ENCODE results near the gene PUM1.

PUM1 gene

DNA sequence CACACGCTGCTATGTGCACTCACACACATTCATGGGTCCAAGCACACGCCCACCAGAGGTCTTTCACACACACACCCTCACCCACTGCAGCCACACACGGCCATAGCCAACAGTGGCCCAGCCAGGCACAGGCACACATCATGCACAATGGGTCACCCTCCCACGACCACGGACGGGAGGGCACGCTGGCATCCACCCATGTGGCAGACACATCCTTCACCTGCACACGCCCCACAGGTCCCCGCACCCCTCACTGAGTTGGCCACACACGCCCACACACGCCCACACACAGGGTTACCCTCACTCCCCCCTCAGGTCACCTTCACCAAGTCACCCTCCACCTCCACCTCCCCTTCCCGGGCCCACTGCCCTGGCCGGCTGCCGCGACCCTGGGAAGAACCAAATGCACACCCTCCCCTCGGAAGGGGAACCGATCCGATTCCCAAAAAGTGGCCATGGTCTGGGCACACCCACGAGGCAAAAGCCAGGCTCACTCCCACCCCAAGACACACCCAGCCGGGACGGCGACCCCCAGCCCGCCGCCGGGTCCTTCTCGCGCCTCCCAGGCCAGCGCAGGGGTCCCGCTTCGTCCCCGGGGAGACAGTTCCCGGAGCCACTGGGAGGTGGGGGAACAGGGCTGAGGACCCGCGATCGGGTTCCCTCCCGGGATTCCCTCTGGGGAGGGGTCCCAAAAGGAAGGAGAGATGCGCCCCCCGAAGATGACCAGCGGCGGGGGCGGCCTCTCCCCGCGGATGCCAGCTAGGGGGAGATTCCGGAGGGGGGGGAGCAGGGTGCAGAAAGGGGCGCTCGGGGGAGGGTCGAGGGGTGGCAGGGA, 157.8 kb downstream of the PUM1 start:
- peak overlapping the region; percentile 60 for H3K4me3 ChIP-seq (replicated peaks; ENCODE audit: low read depth, low read length)
- DNase-seq (ENCODE audit: extremely low read depth, low read depth): no peak

DNA sequence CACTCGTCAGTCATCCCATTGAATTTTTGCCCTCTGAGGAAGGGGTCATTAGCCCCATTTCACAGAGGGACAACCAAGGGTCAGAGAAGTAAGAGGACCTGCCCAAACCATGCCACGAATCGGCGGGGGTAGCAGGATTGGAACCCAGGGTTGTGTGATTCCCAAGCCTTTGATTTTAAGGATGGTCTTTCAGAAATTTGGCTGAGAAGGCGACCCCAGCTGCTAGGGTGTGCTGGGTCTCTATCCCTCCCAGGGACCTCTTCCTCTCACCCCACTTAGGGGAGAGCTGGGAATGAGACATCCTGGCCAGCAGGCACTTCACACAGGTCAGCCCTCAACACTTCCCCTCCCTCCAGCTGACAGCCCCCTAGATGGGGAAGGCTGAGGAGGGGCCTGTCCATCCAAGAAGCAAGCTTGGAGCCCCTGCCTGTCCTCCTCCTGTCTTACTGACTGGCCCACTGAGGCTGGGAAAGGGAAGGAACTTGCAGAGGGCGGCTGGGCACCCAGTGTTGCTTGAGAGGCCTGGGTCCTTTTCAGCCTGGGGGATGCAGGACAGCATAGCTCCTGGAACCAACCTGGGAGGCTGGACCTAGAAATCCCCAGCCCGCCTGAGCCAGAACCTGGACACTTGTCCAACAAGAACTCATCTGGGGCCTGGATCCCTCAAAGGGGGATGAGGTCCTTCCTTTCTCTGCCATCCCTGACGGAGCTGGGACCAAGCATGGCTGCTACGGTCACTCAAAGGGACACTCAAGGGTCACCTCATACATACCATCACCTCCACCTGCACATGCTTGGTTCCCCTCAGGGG, 158.7 kb downstream of the PUM1 start:
- peak overlapping the region; percentile 60 for H3K4me3 ChIP-seq (replicated peaks; ENCODE audit: low read depth, low read length)
- DNase-seq (ENCODE audit: extremely low read depth, low read depth): no peak
- TF ChIP-seq, protein P1, sequence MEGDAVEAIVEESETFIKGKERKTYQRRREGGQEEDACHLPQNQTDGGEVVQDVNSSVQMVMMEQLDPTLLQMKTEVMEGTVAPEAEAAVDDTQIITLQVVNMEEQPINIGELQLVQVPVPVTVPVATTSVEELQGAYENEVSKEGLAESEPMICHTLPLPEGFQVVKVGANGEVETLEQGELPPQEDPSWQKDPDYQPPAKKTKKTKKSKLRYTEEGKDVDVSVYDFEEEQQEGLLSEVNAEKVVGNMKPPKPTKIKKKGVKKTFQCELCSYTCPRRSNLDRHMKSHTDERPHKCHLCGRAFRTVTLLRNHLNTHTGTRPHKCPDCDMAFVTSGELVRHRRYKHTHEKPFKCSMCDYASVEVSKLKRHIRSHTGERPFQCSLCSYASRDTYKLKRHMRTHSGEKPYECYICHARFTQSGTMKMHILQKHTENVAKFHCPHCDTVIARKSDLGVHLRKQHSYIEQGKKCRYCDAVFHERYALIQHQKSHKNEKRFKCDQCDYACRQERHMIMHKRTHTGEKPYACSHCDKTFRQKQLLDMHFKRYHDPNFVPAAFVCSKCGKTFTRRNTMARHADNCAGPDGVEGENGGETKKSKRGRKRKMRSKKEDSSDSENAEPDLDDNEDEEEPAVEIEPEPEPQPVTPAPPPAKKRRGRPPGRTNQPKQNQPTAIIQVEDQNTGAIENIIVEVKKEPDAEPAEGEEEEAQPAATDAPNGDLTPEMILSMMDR (IDR thresholded peaks at IDR 0.05; ENCODE audit: low read depth, low read length, missing control alignments): no peak

More for the DNA sequence above, 157.8 kb downstream of the PUM1 start:
- TF ChIP-seq, protein P1 (IDR thresholded peaks at IDR 0.05; ENCODE audit: low read depth, low read length, missing control alignments): no peak

DNA sequence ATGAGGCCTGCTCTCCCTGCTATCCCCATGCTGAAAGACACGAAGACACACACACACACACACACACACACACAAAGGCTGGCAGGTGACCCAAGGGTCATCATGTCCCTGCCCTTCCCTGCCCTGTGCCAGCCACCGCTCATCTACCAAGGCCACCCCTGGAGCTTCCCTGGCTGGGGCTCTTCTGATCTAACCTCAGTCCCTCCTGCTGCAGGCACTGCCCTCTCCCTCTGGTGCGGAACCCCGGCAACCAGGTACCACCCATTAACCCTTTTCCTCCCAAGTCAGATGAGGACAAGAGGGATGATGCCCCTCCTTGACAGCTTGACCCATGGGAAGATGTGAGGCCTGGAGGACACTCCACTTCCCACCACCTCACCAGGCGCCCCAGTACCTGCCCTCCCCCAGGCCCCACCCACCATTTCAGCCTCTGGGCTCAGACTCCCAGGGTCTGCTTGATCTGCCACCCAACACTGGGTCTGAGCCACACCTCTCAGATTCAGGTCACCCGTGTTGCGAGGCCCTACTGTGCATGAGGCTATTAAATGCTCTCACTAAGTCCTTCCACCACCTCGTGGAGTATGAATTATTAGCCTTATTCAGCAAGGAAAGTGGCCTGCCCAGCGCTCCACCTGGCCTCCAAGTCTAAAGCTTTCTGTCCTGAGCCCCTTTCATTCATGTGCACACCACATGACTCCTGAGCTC, 159.4 kb downstream of the PUM1 start:
- no peak overlapping the region for H3K4me3 ChIP-seq (replicated peaks; ENCODE audit: low read depth, low read length)
- TF ChIP-seq, protein P1 (IDR thresholded peaks at IDR 0.05; ENCODE audit: low read depth, low read length, missing control alignments): no peak
- no peak for DNase-seq (ENCODE audit: extremely low read depth, low read depth)

DNA sequence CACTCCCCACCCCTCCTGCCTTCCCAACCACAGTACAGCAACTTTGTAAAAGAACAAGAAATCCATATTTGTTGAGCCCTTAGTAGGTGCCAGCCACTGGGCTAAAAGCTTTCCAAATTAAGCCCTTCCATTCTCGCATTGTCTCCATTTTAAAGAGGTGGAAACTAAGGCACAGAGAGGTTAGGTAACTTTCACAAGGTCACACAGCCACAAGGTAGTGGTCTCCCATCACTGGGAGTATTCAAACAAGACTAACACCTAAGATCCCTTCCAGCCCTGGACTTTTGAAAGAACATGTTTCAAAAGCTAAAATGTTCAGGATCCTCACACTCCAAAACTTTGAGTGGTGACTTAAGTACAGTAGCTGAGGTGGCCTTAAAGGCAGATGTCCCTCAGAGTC, 160.1 kb downstream of the PUM1 start:
- DNase-seq (ENCODE audit: extremely low read depth, low read depth): no peak
- TF ChIP-seq, protein P1 (IDR thresholded peaks at IDR 0.05; ENCODE audit: low read depth, low read length, missing control alignments): no peak
- H3K4me3 ChIP-seq (replicated peaks; ENCODE audit: low read depth, low read length): no peak overlapping the region

DNA sequence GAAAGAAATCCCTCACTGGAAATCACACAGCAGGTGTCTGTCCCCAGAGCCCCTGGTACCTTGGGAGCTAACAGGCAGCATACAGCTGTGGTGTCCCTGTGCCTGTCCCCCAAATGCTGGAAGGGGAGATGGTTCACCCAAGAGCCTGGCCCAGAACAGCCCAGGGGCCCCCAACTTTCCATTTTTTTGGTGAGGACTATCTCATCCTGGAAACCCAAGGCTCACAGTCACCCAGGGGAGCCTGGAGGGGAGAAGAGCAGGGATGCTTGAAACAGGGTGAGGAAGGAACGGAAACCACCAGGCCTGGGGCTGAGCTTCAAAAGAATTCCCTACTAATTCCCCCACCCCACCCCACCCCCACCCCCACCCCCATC, 160.6 kb downstream of the PUM1 start:
- DNase-seq (ENCODE audit: extremely low read depth, low read depth): no peak
- TF ChIP-seq, protein P1 (IDR thresholded peaks at IDR 0.05; ENCODE audit: low read depth, low read length, missing control alignments): no peak
- H3K4me3 ChIP-seq (replicated peaks; ENCODE audit: low read depth, low read length): no peak overlapping the region

DNA sequence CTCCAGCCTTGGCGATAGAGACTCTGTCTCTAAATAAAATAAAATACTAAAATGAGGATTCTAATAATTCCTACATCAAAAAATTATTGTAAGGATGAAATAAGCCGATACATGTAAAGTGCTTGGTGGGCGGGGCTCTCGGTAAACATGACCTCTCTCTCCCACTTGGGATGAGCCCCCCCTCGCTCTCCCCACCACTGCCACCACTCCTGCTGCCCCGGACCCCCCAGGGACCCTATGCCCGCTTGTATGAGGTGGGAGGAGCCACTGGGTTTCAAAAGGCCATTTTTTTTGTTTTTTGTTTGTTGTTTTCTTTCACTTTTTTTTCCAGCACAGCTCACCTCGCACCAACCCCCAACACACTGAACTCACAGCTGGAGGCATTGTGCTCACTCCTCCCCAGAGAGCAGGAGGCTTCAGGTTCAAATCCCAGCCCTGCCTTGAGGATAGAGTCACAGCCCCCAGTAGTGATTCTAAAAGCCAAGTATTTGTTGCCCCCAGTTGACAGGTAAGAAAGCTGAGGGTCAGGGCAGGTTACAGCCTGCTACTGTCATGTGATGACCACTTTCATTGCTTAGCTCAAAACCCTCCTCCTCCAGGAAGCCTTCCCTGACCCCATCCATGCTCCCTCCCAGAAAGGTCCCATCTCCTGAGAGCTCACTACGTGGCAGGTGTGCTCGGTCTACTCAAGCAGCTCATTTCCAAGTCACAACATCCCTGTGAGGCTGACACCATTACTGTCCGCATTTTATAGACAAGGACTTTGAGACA, 161.1 kb downstream of the PUM1 start:
- H3K4me3 ChIP-seq (replicated peaks; ENCODE audit: low read depth, low read length): no peak overlapping the region
- TF ChIP-seq, protein P1 (IDR thresholded peaks at IDR 0.05; ENCODE audit: low read depth, low read length, missing control alignments): no peak
- no peak for DNase-seq (ENCODE audit: extremely low read depth, low read depth)

All from HFF-Myc (cell line).